ENCODE measurements around the gene MAT2A.

Gene MAT2A

DNA sequence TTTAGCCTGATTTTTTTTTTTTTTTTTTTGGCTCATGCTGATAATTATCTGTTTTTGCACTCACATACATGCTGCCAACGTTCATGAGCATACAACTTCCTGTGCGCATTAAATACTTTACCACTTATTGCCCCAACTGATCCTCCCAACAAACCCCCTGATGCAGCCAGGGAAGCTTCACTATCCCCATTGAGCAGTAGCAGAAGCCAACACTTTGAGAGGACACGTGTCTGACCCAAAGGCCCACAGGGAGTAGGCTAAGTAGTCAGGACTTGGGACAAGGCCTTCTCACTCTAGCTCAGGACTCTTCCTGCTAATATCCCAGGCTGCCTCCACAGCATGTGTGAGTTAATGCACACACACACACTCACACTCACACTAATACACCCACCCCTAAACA is 36.2 kb upstream of the MAT2A start:
- H3K27me3 ChIP-seq (replicated peaks; ENCODE audit: control insufficient read depth, insufficient read depth, low read length): no peaks in the 10 kb centered on the region
- H3K36me3 ChIP-seq (ENCODE audit: control insufficient read depth, insufficient read depth, low read length): no peaks in the 10 kb centered on the region
- TF ChIP-seq, protein P1, sequence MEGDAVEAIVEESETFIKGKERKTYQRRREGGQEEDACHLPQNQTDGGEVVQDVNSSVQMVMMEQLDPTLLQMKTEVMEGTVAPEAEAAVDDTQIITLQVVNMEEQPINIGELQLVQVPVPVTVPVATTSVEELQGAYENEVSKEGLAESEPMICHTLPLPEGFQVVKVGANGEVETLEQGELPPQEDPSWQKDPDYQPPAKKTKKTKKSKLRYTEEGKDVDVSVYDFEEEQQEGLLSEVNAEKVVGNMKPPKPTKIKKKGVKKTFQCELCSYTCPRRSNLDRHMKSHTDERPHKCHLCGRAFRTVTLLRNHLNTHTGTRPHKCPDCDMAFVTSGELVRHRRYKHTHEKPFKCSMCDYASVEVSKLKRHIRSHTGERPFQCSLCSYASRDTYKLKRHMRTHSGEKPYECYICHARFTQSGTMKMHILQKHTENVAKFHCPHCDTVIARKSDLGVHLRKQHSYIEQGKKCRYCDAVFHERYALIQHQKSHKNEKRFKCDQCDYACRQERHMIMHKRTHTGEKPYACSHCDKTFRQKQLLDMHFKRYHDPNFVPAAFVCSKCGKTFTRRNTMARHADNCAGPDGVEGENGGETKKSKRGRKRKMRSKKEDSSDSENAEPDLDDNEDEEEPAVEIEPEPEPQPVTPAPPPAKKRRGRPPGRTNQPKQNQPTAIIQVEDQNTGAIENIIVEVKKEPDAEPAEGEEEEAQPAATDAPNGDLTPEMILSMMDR (IDR thresholded peaks at IDR 0.05; ENCODE audit: insufficient read depth, low read length, poor library complexity, severe bottlenecking): no peak
- DNase-seq (ENCODE audit: extremely low read depth, insufficient read length): no peak
- H3K4me3 ChIP-seq (replicated peaks; ENCODE audit: low read depth, low read length): no peak overlapping the region

DNA sequence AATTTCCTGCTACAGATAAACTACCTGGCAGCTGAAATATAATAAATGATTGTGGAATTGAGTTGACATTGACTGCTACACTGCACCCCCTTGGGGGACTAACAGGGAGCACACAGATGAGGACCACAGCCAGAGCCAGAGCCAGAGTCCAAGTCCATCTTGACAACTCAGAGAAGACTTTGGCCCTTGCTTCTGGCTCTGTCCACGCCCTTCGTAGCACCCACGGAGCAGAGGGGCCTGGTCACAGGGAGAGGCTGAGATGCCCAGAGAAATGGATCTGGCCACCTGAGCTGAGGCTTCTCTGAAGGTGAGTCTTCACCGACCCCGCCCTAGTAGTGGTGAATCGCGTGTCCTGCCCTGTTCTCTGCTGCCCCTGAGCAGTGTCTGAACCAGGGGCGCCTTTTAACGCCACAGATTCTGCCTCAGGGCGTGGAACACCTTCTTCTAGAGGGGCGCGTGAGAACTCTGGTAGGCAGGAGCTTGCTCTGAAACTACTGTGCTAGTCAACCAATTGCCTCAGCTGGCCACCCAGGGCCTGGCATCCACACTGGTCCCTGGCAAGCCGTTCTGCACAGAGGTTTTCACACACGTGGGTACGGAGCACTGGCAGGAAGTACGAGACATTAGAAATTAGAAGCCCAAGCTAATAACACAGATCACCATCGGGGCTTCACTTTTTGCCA is 35.7 kb upstream of the MAT2A start:
- Histone ChIP-seq H3K4me3 (replicated peaks; ENCODE audit: low read depth, low read length) (no peak overlapping the region), H3K36me3 (ENCODE audit: control insufficient read depth, insufficient read depth, low read length) (no peaks in the 10 kb centered on the region), H3K27me3 (replicated peaks; ENCODE audit: control insufficient read depth, insufficient read depth, low read length) (no peaks in the 10 kb centered on the region)
- TF ChIP-seq, protein P1 (IDR thresholded peaks at IDR 0.05; ENCODE audit: insufficient read depth, low read length, poor library complexity, severe bottlenecking): no peak
- no peak for DNase-seq (ENCODE audit: extremely low read depth, insufficient read length)

DNA sequence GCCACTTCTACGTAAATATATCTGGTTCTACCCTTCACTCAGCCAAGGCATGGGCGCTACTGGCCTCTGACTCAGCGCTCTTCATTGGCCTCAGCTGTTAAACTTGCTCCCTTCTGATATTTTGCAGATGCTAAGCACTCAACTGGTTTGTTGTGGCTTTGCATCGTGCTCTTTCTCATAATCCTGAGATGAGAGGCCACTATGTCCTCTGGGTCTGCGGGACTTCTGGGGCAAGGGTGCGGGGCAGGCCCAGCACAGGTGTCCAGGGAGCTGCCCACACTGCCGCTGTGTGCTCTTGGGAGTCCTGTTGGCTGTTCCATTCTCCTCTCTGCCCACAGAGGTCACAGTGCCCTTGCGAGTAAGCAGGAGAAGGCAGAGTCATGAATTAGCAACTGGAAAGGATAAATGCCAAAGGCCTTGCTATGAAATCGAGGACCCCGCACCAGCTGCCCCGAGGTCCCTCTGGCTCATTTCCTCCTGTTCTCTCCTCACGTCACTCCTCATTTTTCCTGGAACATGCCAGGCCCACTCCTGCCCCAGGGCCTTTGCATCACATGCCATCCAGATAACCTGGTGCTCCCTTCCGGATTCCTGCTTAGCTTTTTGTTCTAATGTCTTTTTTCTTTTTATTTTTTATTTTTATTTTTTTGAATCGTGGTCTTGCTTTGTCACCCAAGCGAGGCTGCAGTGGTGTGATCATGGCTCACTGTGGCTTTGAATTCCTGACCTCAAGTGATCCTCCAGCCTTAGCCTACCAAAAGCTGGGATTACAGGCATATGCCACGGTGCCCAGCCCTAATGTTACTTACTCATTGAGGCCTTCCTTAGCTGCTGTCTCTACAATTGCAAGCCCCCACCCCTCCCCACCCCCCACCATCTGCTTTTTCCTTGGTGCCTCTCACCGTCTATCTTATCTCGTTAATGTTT is 34.9 kb upstream of the MAT2A start:
- H3K27me3 ChIP-seq (replicated peaks; ENCODE audit: control insufficient read depth, insufficient read depth, low read length): no peaks in the 10 kb centered on the region
- TF ChIP-seq, protein P1 (IDR thresholded peaks at IDR 0.05; ENCODE audit: insufficient read depth, low read length, poor library complexity, severe bottlenecking): no peak
- H3K36me3 ChIP-seq (ENCODE audit: control insufficient read depth, insufficient read depth, low read length): no peaks in the 10 kb centered on the region
- no peak overlapping the region for H3K4me3 ChIP-seq (replicated peaks; ENCODE audit: low read depth, low read length)
- no peak for DNase-seq (ENCODE audit: extremely low read depth, insufficient read length)

DNA sequence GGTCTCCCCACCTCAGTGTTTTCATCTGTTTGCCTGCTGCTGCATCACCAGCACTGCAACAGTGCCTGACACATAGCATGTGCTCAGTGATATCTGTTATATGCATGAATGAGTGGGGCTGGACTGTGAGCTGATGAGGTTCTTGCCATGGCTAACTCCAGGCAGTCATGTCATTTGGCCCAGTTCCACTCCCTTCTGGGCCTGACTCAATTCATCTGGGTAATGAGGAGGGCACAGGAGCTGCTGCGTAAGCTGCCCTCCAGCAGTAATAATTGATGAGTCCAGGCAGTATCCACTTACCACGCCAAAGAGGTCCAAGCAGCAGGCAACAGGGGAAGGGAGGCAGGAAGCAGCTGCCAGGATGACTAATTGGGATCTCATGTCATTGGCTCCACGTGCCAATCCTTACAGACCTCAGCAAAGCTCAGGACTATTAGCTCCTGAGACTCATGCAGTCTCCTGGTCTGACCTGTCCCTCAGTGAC is 34.1 kb upstream of the MAT2A start:
- TF ChIP-seq, protein P1 (IDR thresholded peaks at IDR 0.05; ENCODE audit: insufficient read depth, low read length, poor library complexity, severe bottlenecking): no peak
- no peaks in the 10 kb centered on the region for H3K27me3 ChIP-seq (replicated peaks; ENCODE audit: control insufficient read depth, insufficient read depth, low read length)
- H3K4me3 ChIP-seq (replicated peaks; ENCODE audit: low read depth, low read length): no peak overlapping the region
- no peaks in the 10 kb centered on the region for H3K36me3 ChIP-seq (ENCODE audit: control insufficient read depth, insufficient read depth, low read length)
- no peak for DNase-seq (ENCODE audit: extremely low read depth, insufficient read length)

DNA sequence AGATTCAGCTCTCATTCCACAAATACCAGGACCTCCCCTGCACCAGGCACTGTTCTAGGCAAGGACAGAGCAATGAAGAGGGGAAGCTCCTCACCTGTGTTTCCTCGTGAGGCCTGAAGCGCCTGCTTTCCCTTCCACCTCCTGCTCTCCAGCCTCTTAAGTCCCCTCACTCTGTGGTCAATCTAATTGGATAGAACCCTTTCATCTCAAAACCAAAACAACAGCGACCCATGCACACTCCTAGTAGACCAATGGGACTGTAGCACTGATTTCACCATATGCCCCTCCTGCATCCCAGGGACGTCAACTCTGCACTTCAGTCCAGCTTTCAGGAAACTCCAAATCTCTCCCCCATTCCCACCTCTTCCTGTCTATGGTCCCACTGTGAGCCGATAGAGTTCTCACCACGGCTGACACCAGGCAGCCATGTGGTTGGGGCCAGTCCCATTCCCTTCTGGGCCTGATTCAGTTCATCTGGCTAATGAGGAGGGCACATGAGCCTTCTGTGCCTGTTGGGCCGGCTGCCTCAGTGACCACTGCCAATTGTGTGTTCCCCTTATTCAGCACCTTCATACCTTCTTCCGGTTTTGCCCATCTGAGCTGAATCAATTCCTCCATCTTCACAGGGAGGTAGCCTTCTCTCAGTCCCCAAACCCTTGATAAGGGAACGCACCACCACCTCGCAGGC is 33.3 kb upstream of the MAT2A start:
- no peak overlapping the region for H3K4me3 ChIP-seq (replicated peaks; ENCODE audit: low read depth, low read length)
- no peak for DNase-seq (ENCODE audit: extremely low read depth, insufficient read length)
- no peaks in the 10 kb centered on the region for H3K27me3 ChIP-seq (replicated peaks; ENCODE audit: control insufficient read depth, insufficient read depth, low read length)
- TF ChIP-seq, protein P1 (IDR thresholded peaks at IDR 0.05; ENCODE audit: insufficient read depth, low read length, poor library complexity, severe bottlenecking): no peak
- H3K36me3 ChIP-seq (ENCODE audit: control insufficient read depth, insufficient read depth, low read length): no peaks in the 10 kb centered on the region
